GM21723 (cell line): Measurements from ENCODE around the gene CCNA2.

Experiments
- ATAC-seq: cut with Tn5 transposase; IDR thresholded peaks from one replicate; pipeline ENCODE4 v1.9.1; 2021; ENCODE audit warnings: mild to moderate bottlenecking, moderate library complexity; ENCODE audit not compliant: unreplicated experiment

Gene CCNA2

DNA sequence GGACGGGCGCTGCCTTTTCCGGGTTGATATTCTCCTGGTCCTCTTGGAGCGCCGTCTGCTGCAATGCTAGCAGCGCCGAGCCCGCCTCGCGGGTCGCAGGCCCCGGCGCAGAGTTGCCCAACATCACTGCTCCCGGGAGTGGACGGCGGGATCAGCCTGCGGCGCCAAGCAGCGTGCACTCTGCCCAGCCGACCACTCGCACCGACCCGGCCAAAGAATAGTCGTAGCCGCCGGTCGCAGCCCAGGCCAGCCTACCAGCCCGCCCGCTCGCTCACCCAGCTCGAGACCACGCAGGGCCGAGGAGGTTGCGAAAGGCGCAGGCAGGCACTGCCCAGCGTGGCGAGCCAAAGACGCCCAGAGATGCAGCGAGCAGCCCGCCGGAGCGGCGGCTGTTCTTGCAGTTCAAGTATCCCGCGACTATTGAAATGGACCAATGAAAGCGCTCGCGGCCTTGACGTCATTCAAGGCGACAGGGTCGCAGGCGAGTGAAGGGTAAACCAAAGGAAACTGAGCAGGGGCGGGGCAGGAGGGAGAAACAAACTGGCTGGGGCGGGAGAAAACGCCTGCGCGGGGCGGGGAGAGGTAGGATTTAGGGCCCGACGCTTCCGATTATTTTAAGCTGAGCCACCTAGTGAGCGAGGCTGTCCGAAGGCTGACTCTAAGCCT, at the start of gene CCNA2:
Gene CCNA2 (minus strand): TSS at position 379 of the 666 bp plus-strand sequence. CDS start 255 bp downstream, at position 124.
- ATAC-seq = peak; percentile 95

GRCh38 chr4:121869841-121870822, 46.4 kb upstream of the CCNA2 start, which contains the start of gene BBS7:
Gene BBS7, minus strand, starts transcription at chr4:121870474. Its CDS starts 161 bp downstream, at chr4:121870313.
- ATAC-seq = peak; percentile 100

- no peak for ATAC-seq
Observed at GRCh38 chr4:121863799-121864198, 40.1 kb upstream of the CCNA2 start.

- no peak for ATAC-seq
Observed at GRCh38 chr4:121861426-121861825, 37.7 kb upstream of the CCNA2 start.

GRCh38 chr4:121860121-121860520, 36.4 kb upstream of the CCNA2 start:
- no peak for ATAC-seq

GRCh38 chr4:121851354-121851753, 27.7 kb upstream of the CCNA2 start:
- ATAC-seq = no peak

GRCh38 chr4:121846662-121847061, 23.0 kb upstream of the CCNA2 start:
- no peak for ATAC-seq

GRCh38 chr4:121842862-121843261, 19.2 kb upstream of the CCNA2 start:
- no peak for ATAC-seq

DNA sequence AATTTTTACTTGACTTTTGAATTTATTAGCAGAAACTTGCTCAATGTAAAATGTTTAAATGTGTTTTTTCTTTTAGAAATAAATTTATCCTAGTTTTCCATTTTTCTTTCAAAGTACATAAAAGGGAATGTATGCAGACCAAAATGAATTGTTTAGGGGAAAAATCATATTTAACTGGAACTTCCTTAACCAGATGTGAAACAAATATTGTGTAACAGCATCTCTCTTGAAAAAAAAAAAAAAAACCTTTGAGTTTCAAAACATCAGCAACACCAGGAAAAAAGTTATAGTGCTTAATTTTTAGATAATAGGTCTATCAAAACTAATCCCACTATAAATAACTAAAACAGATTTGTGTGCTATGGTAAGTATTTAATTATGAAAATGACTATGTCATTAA, 14.5 kb upstream of the CCNA2 start:
- ATAC-seq = no peak

GRCh38 chr4:121829511-121829910, 5.8 kb upstream of the CCNA2 start:
- ATAC-seq = no peak

GRCh38 chr4:121827853-121828252, 4.2 kb upstream of the CCNA2 start:
- no peak for ATAC-seq

DNA sequence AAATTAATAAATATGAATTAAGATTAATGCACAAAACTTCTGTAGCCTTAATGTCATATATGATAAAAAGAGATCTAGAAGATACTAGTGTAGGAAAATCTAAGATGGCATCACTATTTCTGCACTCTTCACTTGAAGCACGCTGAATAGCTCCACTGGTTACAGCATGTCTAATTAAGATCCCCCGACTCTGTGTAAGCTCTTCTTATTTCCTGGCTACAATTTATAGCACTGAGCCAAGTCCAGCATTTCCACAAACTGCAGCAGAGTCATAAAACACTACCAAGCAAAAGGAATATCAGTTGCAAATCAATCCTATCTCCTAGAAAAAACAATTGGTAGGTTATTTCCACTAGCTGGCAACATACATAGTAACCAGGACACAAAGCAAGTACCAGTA, 1.3 kb upstream of the CCNA2 start:
- no peak for ATAC-seq

- peak; percentile 1 for ATAC-seq
Observed at GRCh38 chr4:121824171-121824527, 466 bp upstream of the CCNA2 start.

DNA sequence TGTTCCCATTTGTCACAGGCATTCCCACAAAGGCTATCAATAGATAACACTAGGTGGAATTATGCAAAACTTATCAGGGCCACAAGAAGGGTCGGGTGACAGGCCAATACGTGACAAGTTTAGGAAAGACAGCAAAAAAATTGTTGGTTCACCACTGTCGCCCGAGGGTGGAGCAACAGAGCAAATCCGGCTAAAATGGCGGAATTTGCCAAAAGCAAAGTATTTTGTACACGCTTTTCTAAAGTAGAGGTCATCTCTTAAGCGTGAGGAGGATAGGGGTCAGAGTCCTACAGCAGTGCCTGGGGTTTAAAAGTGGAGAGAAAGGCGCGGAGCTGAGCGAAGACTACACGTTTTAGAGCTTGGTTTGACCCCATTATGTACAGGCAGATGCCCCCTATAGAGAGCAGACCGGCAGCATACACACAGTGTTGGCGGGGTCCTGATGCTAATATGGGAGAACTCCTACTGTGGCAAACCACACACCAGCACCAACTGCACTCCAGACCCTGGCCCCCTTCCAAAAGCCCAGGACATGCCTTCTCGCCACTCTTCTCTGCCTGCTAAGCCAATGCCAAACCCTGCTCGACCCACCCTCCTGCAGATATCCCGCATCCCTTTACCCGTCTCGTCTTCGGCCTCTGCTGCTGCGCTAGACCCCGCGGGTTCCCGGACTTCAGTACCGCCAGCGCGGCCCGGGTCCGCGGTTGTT, 733 bp downstream of the CCNA2 start:
- ATAC-seq = peak; percentile 50

GRCh38 chr4:121822047-121822446, 1.6 kb downstream of the CCNA2 start:
- ATAC-seq = no peak

GRCh38 chr4:121819216-121819965, 4.3 kb downstream of the CCNA2 start:
- no peak for ATAC-seq

- ATAC-seq = no peak
Observed at GRCh38 chr4:121818215-121818614, 5.5 kb downstream of the CCNA2 start.

DNA sequence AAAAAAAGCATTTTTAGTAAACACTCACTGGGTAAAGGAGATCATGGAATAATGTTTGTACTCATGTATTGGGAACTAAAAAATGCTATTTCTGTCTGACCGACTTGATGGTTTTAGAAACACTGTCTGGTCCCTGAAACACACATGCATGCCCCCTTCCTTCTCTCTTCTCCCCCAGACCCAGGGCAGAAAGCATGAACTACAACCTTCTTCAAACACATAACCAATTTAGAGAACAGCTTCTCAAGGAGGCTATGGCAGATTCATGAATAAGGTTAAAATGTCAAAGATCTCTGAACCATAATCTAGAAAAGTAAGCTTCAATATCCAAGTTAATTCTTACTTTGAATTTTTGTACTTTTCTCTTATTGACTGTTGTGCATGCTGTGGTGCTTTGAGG, 6.0 kb downstream of the CCNA2 start:
- no peak for ATAC-seq

DNA sequence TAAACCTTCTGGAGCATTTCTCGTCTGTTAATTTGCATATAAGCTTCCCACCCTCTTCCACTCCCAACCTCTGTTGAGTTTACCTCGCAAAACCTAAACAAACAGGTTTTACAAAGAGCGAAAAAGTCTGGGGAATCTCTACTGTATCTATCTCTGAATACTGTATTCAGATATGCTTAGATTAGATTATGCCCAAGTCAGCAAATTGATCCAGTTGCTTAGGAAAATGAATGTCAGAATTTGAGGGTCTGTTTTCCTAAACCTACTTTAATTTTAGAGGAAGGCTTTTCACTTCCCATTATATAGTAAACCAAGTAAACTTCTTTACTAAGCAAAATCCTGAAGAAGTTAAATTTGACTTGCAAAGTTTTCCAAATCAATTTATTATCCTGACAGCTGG, 6.7 kb downstream of the CCNA2 start:
- no peak for ATAC-seq

- no peak for ATAC-seq
Observed at GRCh38 chr4:121814756-121815155, 8.9 kb downstream of the CCNA2 start.

GRCh38 chr4:121811122-121811521, 12.6 kb downstream of the CCNA2 start:
- no peak for ATAC-seq
